Activated CD4-positive, alpha-beta T cell treated with anti-CD3 and anti-CD28 coated beads for 4 hours (primary cell): Measurements from ENCODE around the gene SOCS7.

ENCODE experiments used
- DNase-seq, 2 donors: peaks; one replicate each; pipeline ENCODE4 v3.0.0-alpha.2; 2020

Gene SOCS7

DNA sequence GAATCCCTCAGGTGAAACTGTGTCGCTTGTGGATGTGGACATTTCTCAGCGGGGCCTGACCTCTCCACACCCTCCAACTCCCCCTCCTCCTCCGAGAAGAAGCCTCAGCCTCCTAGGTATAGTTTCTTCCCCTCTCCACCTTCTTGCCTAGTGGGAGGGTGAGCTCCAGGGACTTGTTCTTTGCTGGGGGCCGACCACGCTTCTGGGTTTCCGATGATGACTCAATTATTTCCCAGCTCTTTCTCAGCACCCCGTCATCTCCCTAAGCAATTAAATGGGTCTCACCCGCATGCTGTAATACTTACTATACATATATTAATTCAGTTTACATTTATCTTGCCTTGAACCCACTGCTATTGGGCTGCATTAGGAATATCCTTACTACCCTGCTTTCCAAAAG lies 13.1 kb downstream of the SOCS7 start:
- no peak for DNase-seq

DNA sequence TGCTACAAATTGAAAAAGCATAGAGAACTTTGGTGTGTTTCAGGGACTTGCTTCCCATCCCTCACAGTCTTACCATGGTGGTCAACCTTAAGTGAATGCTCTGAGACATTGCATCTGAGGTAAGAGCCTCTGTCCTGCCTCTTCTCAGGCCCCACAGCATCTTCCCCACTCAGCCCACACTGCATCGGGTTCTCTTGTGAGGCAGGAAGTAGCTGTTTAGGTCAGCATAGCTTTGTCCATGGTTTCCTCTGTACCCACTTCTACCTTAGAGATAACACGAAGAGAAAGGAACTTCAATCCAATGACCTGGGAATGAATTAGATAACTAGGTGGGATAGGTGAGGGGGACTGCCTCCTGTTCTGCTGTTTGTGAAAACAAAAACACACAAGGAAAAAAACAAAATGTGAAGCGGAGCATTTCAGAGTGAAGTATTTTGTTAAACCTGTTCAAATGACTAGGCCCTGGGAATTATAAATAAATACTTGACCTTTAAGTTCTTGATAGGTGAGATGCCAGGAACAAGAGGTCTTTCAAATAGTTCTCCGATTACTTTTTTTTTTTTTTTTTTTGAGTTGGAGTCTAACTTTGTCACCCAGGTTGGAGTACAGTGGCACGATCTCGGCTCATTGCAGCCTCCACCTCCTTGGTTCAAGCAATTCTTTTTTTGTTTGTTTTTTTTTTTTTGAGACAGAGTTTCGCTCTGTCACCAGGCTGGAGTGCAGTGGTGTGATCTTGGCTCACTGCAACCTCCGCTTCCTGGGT lies 17.7 kb downstream of the SOCS7 start:
- no peak for DNase-seq

DNA sequence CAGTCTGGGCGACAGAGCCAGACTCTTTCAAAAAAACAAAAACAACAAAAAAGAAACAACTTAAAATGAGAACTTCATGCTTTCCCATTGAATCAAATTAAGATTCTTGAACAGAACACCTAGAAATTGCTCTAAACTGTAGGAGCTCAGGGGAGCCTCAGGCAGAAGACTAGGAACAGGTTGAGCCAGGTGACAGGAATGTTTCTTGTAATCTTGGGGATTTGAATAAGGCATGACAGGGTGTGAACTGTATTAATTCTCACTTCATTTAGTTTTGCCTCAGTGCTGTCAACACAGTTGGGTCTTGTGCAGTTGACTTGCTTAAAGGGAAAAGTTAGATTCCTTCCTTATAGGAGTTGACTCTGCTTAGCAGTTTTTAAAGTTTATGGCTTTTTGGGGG lies 27.8 kb downstream of the SOCS7 start:
- DNase-seq: no peak

DNA sequence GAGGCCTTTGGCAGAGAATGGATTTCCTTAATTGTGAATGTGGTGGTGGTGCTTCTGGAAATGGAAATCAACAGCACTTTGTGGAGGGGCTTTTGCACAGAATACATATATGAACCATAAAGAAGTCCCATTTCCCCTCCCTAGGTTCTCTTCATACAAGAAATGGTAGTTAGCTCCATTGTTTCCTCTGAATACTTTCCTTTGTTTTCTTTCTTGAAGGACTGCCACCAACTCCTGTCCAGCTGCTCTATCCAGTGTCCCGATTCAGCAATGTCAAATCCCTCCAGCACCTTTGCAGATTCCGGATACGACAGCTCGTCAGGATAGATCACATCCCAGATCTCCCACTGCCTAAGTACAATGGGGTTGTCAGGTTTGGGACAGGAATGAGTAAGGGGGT lies 43.4 kb downstream of the SOCS7 start:
- DNase-seq: no peak

GRCh38 chr17:38397227-38397626 lies 45.6 kb downstream of the SOCS7 start:
- DNase-seq: no peak

DNA sequence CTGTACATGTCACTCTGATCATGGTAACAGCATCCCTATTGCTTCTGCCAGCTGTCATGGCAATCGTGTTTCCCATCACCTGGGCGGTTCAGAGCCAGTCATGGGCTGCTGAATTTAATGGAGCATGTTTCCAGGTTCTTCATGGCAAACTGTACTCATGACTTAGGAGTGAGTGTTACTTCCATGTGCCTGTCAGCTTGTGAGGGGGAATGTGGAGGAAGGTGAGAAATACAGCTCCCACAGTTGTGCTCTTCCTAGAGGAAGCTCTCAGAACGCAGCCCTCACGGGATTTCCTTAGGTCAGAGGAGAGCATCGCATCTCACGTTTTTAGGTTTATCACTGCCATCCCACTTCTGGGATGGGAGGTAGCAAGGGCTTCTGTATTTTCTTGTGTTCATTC lies 48.6 kb downstream of the SOCS7 start:
- no peak for DNase-seq

- DNase-seq: no peak
Measured at GRCh38 chr17:38401459-38401858, 49.8 kb downstream of the SOCS7 start.

DNA sequence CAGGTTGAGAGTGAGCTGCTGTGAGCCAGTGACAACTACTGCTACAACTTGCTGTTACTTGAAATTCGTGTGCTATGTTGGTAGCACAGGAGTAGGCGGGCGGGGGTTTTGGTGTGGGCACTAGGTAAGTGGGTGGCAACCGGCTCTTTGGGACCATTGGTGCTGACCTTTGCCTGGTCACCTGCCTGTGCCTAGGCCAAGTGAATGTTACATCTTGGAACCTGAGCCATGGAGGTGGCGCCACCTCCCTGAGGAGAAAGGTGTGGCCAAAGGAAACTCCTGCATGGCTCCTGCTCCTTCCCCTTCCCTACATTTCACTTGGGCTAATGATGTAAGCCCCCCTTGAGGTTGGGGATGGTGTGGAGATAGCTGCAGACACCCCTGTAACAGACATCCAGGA lies 51.3 kb downstream of the SOCS7 start:
- DNase-seq: no peak

DNA sequence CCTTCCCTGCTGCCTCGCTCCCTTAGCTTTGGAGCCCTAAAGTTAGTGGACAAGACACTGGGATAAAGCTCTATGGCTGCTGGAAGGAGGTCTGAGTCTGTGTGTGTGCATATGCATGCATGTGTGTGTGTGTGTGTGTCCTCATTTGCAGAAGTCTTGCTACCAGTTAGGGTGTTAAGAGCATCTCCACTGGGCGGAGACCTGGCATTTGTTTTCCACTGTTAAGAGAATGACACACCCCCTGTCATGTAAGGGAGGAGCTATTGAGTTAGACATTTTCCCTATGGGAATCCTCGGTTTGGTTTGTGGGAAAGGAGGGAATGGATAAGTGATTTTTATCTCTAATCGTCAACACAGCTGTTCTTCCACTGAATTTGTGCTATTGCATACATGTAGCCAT lies 51.8 kb downstream of the SOCS7 start:
- DNase-seq: no peak

- no peak for DNase-seq
Measured at GRCh38 chr17:38404174-38404943, 52.7 kb downstream of the SOCS7 start.

- DNase-seq: no peak
Measured at GRCh38 chr17:38405654-38406053, 54.0 kb downstream of the SOCS7 start.

- DNase-seq: no peak
Measured at GRCh38 chr17:38410201-38410600, 58.6 kb downstream of the SOCS7 start.

GRCh38 chr17:38415250-38416194 lies 63.9 kb downstream of the SOCS7 start:
- no peak for DNase-seq

DNA sequence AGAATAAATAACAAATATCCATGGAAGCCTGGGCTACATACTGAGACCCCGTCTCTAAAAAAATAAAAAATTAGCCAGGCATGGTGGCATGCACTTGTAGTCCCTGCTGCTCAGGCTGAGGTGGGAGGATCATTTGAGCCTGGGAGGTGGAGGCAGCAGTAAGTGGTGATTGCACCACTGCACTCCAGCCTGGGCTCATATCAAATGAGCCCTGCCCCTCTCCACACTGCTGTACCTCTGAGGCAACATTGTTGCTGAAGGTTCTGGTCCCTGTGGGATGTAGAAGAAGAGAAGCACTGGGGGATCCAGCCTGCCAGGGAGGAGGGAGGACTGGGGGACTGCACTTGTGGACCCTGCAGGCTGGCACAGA lies 65.2 kb downstream of the SOCS7 start:
- no peak for DNase-seq

DNA sequence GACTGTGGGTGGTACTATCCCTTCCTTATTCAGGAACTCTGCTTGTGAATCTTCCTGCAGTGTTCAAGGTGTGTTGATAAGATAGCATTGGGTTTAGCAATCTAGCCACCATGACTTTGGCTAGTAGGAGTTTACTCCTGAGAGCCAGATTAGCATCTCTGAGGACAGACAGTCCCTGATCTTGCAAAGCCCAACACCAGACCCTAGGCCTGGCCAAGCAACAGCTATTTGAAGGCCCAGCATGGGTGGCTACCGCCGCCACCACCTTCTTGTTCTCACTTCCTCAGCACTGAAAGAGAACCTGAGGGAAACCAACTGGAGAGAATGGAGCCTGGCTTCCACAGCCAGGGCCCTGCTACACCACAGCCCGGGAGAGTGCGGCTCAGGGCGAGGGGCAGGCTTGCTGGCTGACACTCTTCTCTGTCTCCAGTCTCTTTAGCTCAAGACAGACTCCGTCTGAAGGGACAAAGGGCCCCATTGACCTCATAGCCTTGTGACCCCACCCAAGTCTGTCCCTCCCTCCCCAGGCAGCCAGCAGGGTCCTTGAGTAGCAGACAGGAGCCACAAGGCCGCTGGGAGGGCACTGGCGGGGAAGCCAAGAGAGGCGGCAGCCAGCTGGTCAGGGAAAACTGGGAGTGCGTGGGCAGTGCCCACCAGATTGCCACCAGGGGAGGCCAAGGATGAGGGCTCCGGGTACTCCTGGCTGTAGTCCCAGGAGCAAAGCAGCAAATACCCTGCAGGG lies 65.7 kb downstream of the SOCS7 start:
- DNase-seq: no peak

DNA sequence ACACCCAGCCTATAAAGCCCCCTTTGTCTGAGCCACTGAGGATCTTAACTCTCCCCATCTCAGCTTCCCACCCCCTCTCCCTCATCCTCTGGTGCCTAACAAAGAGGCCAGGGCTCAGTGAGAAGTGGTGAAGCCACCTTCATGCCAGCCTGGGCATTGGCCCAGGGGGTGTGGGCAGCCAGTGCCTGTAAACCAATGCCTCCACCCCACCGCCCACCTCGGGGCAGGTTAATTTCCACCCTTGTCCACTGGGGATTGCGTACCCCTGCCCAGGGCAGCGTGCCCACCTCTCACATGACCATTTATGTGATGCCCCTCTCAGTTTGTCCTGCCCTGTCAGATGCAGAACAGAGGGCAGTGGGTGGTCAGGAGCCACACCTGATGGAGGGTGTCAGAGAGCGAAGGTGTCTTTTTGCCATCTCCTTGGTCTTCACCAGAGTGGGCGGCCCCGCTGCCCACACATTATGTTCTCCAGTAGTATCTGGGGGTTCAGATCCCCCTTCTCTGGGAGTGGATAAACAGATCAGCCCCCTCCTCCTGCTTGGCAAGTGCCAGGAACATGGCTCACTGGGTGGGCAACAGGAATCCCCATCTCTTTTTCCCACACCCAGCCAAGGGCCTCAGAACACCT lies 66.5 kb downstream of the SOCS7 start:
- no peak for DNase-seq

DNA sequence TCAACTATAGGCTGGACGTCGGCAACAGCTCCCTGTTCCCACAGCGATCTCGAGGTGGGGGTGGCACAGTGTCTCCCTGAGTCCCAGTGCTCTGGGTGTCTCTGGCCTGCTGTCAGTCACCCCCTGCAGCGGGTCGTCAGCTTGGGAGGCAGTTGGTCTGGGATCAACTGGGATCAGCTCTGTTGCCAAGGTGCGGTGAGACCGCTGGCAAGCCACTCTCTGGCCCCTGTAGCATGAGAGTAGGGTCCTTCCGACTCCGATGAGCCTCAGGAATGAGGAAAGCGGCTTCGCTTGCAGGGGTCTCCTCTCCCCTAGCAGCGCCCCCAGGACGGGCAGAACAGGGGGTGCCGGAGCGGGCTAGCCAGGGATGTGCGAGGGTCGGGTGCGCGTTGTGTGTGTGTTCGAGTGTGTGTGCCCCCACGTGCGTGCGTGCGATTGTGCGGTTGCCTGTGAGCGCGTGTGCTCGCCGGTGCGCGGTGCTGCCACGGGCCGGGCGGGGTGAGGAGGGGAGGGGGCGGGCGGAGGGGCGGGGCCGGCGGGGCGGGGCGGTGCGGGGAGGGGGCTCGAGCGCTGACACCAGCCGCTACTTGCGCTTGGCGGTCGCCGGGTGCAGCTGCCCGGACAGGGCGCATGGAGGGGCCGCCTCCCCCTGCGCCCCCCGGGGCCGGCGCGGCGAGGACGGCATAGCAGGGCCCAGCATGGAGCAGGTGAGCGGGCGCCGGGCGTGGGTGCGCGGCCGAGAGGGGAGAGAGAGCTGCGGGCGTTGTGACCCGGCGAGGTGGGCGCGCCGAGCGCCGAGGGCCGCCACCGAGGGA lies 67.3 kb downstream of the SOCS7 start:
- DNase-seq: no peak

GRCh38 chr17:38419508-38419981 lies 67.9 kb downstream of the SOCS7 start:
- no peak for DNase-seq

DNA sequence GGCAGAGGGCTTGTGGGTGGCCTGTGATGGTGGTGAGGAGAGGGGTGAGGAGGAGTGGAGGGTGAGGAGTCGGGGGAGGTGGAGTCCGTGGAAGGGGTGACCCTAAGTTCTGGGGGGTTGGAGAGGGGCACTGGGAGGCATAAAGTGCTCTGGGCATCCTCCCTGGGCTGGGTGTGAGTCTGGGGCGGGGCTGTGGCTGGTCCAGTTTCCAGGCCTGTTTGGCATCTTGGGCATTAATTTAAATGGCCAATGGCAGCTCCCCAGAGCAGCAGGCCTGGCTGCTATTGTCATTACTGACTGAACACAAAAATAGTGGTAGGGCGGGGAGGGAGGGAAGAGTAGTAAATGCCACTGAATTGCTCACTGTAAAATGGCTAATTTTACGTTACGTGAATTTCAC lies 68.9 kb downstream of the SOCS7 start:
- no peak for DNase-seq

DNA sequence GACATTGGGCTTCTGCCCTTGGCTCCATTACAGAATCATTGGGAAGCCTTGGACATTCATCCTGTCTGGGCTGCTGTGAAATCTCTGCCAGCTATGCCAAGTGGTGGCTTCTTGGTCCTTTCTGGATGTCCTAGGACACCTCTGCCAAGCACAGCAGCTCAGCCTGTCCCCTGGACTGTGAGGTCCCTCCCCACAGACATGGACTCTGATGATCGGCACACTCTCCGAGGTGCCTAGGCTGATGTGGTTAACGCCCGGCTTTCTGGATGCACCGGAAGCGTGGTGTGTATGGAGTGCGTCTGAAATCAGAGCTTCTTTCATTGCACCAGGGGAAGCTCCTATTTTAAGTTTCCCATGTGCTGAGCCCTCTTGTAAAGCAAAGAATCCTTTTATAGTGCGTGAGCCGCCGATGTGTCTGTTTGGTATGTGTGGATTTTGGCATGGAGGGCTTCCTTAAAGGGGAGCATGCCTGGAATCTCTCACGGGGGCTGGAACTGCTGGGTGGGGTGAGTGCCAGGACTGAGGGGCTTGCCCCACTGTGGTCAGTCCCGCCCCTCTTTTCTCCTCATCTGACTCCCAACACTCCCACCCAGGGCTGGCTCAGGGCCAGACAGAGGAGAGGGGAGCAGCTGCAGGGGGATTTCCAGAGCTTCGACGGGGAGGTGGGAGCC lies 69.7 kb downstream of the SOCS7 start:
- DNase-seq: no peak
